Nephron (organoid): ENCODE results near the gene ANGPT4.

Source experiments
- H3K27ac Mint-ChIP-seq, 3 experiments: 2 replicates each; pipeline ENCODE4 v1.8.0; 2020; ENCODE audit warnings: mixed read lengths in 3 of 3, mild to moderate bottlenecking in 2 of 3, moderate library complexity in 1 of 3
- H3K27me3 Mint-ChIP-seq: 2 replicates; pipeline ENCODE4 v1.8.0; 2021; ENCODE audit warnings: low read depth, mild to moderate bottlenecking, moderate library complexity, mixed read lengths
- H3K36me3 Mint-ChIP-seq: 2 replicates; pipeline ENCODE4 v1.8.0; 2020; ENCODE audit warnings: low read depth, mixed read lengths
- H3K4me1 Mint-ChIP-seq: 2 replicates; pipeline ENCODE4 v1.8.0; 2020; ENCODE audit warnings: mixed read lengths
- H3K4me3 Mint-ChIP-seq, 3 experiments: 2 replicates each; pipeline ENCODE4 v1.8.0; 2020; ENCODE audit warnings: mild to moderate bottlenecking in 3 of 3, mixed read lengths in 3 of 3, moderate library complexity in 2 of 3
- H3K9me3 Mint-ChIP-seq: 2 replicates; pipeline ENCODE4 v1.8.0; 2020; ENCODE audit warnings: mixed read lengths
- TF ChIP-seq, protein P1 (sequence below), 3 experiments: fragments of 200-600 bp; sonication (generic); IDR thresholded peaks; one replicate each; pipeline ENCODE4 v1.5.0; 2021; ENCODE audit warnings: antibody characterized with exemption in 3 of 3; ENCODE audit not compliant: unreplicated experiment in 3 of 3

The ANGPT4 gene

DNA sequence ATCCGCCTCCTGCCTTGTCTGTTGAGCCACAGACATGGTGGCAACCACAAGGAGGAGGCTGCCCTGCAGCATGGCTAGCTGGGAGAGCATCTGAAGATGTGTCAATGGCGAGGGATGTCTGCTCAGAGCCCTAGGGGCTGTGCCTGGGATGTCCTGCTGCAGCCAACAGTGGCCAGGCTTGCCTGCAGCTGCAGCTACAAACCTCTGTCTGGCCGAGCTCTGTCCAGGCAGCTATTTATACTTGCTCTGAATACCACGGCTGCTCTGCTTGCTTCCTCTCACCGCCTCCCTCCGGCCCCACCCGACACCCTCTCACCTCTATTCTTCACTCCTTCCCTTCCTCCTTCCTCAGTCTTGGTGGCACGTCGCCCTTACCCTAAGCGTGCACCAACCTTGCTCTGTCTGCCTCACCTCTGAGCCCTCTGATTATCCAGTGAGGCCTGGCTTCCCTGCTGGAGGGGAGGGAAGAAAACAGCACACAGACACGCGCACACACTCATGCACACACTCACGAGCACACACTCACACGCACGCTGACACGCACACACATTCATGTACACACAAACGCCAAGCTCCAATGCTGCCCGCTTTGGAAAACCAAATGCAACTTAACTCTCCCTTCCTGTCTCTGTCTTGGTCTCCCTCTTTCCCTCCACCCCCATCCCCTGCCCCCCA, at the start of gene ANGPT4:
Gene ANGPT4, minus strand, starts transcription at position 210 of the 675 bp plus-strand sequence. Its CDS starts 120 bp downstream, at position 90.
- no peaks in the 10 kb centered on the region for H3K36me3 Mint-ChIP-seq
- peaks cover 12% of the 10 kb centered on the region for H3K27me3 Mint-ChIP-seq
- TF ChIP-seq, protein P1, sequence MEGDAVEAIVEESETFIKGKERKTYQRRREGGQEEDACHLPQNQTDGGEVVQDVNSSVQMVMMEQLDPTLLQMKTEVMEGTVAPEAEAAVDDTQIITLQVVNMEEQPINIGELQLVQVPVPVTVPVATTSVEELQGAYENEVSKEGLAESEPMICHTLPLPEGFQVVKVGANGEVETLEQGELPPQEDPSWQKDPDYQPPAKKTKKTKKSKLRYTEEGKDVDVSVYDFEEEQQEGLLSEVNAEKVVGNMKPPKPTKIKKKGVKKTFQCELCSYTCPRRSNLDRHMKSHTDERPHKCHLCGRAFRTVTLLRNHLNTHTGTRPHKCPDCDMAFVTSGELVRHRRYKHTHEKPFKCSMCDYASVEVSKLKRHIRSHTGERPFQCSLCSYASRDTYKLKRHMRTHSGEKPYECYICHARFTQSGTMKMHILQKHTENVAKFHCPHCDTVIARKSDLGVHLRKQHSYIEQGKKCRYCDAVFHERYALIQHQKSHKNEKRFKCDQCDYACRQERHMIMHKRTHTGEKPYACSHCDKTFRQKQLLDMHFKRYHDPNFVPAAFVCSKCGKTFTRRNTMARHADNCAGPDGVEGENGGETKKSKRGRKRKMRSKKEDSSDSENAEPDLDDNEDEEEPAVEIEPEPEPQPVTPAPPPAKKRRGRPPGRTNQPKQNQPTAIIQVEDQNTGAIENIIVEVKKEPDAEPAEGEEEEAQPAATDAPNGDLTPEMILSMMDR (IDR thresholded peaks at IDR 0.05; ENCODE audit: unreplicated experiment in 3 of 3): no peak
- peak within 1 kb of the TSS; percentile 25 to 31 (median 28) for H3K27ac Mint-ChIP-seq
- no peaks in the 10 kb centered on the region for H3K9me3 Mint-ChIP-seq
- peak within 1 kb of the TSS in 2 of 3 experiments; percentile 8 to 22 for H3K4me3 Mint-ChIP-seq
- H3K4me1 Mint-ChIP-seq: peaks cover 19% of the 10 kb centered on the region

DNA sequence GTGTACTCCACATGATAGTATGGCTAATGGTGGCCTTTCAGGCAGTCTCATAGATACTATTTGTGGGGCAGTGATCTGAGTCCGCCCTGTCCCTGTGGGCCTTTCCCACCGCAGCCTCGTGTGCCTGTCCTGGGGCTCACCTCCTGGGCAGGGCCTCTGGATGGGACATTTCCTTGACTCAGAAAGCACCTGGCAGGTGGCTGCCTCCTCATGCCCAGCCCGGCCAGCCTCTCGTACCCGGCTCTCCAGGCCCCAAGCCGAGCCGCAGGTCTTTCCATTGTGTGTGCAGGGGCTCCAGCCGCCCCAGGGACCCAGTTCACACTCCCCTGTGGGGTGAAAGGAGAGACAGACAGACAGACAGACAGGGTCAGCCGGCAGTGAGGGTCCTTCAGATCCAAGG, 47.7 kb upstream of the ANGPT4 start:
- Mint-ChIP-seq H3K36me3 (no peaks in the 10 kb centered on the region), H3K4me1 (no peaks in the 10 kb centered on the region), H3K27me3 (peaks cover 20% of the 10 kb centered on the region), H3K9me3 (no peaks in the 10 kb centered on the region), H3K4me3 (no peak overlapping the region), H3K27ac (peak overlapping the region in 1 of 3 experiments; percentile 10)
- TF ChIP-seq, protein P1 (IDR thresholded peaks at IDR 0.05; ENCODE audit: unreplicated experiment in 3 of 3): no peak

- Mint-ChIP-seq H3K4me1 (no peaks in the 10 kb centered on the region), H3K4me3 (no peak overlapping the region)
These were observed 46.5 kb upstream of the ANGPT4 start for GRCh38 chr20:962683-963082.

GRCh38 chr20:962223-962622, 46.1 kb upstream of the ANGPT4 start:
- Mint-ChIP-seq H3K4me3 (no peak overlapping the region), H3K9me3 (no peaks in the 10 kb centered on the region), H3K27ac (no peak overlapping the region), H3K36me3 (no peaks in the 10 kb centered on the region), H3K4me1 (no peaks in the 10 kb centered on the region), H3K27me3 (peaks cover 16% of the 10 kb centered on the region)
- TF ChIP-seq, protein P1 (IDR thresholded peaks at IDR 0.05; ENCODE audit: unreplicated experiment in 3 of 3): no peak

More at GRCh38 chr20:962683-963082, 46.5 kb upstream of the ANGPT4 start:
- TF ChIP-seq, protein P1 (IDR thresholded peaks at IDR 0.05; ENCODE audit: unreplicated experiment in 3 of 3): no peak
- H3K9me3 Mint-ChIP-seq: no peaks in the 10 kb centered on the region
- no peak overlapping the region for H3K27ac Mint-ChIP-seq
- H3K27me3 Mint-ChIP-seq: peaks cover 17% of the 10 kb centered on the region
- H3K36me3 Mint-ChIP-seq: no peaks in the 10 kb centered on the region

- Mint-ChIP-seq H3K27me3 (peaks cover 16% of the 10 kb centered on the region), H3K4me3 (no peak overlapping the region), H3K9me3 (no peaks in the 10 kb centered on the region), H3K4me1 (no peaks in the 10 kb centered on the region), H3K36me3 (no peaks in the 10 kb centered on the region), H3K27ac (no peak overlapping the region)
- TF ChIP-seq, protein P1 (IDR thresholded peaks at IDR 0.05; ENCODE audit: unreplicated experiment in 3 of 3): no peak
These were observed 45.6 kb upstream of the ANGPT4 start for GRCh38 chr20:961768-962167.
